Esophagus muscularis mucosa (tissue), 3 donors: ENCODE data around the gene AP5B1.

ENCODE experiments used
- CTCF ChIP-seq, 3 experiments: fragments of 200-600 bp in 2 of 3; fragments of 450-650 bp in 1 of 3; sonication (generic) in 2 of 3; IDR thresholded peaks; one replicate each; pipeline ENCODE4 v1.5.1; 2017 to 2019; ENCODE audit warnings: antibody characterized with exemption in 3 of 3, mild to moderate bottlenecking in 2 of 3, moderate library complexity in 1 of 3
- POLR2A ChIP-seq: fragments of 450-650 bp; IDR thresholded peaks from one replicate; pipeline ENCODE4 v1.6.1; 2017; ENCODE audit warnings: antibody characterized with exemption, moderate library complexity, mild to moderate bottlenecking, low read depth
- POLR2AphosphoS5 ChIP-seq, 2 donors: sonication (generic); formaldehyde crosslinking; IDR thresholded peaks; one replicate each; pipeline ENCODE4 v1.6.1; 2017; ENCODE audit warnings: antibody characterized with exemption in 2 of 2

DNA sequence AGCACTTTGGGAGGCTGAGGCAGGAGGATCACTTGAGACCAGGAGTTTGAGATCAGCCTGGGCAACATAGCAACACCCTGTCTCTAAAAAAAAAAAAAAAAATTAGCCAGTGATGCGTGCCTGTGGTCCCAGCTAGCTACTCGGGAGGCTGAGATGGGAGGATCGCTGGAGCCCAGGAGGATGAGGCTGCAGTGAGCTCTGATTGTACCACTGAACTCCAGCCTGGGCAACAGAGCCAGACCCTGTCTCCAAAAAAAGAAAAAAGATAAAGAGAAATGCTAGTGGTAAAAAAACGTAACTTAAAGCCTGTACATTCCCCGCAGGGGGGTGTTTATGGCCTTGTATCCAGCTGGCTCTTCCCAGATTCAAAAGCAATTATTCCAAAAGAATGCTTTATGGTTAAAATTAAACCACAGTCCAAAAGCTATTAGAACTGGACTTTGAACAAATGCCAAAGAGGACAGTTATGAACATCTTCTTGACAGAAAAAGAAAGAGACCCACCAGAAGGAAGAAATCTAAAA lies 36.6 kb upstream of the AP5B1 start:
- TF ChIP-seq POLR2A (no peak), CTCF (IDR thresholded peaks at IDR 0.05) (no peak), POLR2AphosphoS5 (IDR thresholded peaks at IDR 0.05) (no peak)
